HG02852 (cell line): Measurements from ENCODE around the gene G3BP1.
"Not testable (repeated sequence)": the region's sequence is repeated elsewhere in the genome, so short reads cannot be mapped to it uniquely, and the experiment has no call there.

Source experiments
- ATAC-seq: cut with Tn5 transposase; IDR thresholded peaks from one replicate; pipeline ENCODE4 v1.9.1; 2021; ENCODE audit warnings: mild to moderate bottlenecking, moderate library complexity; ENCODE audit not compliant: unreplicated experiment

Gene G3BP1

DNA sequence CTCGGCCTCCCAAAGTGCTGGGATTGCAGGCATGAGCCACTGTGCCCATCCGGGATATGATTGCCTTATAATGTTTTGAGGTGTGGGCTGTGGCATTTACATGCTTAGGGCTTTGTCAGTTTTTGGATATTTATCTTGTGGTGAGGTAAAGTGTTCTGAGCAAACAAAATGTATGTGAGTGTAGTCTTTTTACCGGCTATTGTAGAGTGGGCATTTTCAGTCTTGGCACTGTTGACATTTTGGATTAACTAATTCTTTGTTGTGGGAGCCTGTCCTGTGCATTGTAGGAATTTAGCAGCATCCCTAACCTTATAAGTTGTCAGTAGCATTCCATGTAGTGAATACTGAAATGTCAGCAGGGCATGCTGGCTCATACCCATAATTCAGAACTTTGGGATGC lies 21.6 kb downstream of the G3BP1 start:
- no peak for ATAC-seq

DNA sequence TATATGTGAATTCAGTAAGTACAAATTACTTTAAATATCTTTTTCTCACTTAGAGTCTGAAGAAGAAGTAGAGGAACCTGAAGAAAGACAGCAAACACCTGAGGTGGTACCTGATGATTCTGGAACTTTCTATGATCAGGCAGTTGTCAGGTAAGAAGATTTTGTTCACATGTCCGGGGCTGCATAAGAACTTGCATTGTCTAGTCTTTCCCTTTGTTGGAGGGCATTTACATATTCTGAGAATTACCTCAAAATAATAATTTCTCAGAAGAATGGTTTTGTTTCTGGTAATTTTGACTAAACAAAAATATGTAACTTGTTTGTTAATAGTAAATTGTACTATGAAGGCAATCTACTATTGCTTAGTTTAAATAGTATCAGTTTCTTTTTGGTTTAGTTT lies 23.7 kb downstream of the G3BP1 start:
- ATAC-seq: no peak

DNA sequence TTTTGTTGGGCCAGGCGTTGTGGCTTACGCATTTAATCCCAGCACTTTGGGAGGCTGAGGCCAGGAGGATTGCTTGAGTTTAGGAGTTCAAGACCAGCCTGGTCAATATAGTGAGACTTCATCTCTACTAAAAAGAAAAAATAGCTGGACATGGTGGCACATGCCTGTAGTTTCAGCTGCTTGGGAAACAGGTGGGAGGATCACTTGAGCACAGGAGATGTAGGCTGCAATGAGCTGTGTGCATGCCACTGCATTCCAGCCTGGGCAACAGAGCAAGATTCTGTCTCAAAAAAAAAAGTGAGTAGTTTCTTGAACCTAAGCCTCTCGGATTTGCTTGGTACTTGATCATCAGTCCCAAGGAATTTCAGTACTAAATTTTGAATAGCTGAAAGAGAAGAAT lies 26.9 kb downstream of the G3BP1 start:
- no peak for ATAC-seq

DNA sequence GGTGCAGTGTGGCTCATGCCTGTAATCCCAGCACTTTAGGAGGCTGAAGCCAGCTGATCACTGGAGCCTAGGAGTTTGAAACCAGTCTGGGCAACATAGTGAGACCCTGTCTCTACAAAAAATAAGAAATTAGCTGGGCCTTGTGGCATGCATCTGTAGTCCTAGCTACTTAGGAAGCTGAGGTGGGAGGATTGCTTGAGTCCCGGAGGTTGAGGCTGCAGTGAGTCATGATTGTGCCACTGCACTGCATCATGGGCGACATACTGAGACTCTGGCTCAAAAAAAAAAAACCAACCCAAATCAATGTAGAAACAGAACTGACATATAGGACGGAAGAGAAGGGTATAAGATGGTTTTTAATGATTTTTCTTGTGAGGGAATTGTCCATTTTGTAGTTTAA lies 27.7 kb downstream of the G3BP1 start:
- no peak for ATAC-seq

DNA sequence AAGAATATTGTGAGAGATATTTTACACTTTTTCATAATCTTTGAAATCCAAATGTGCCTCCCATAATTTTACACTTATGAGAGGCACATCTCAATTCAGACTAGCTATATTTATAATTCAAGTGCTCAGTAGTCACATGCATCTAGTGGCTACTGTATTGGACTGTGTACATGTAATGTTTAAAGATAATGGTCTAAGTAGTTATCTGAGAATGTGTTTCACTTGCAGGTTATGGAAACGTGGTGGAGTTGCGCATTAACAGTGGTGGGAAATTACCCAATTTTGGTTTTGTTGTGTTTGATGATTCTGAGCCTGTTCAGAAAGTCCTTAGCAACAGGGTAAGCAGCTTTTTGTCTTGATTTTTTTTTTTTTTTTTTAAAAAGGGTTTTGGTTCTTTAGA lies 28.8 kb downstream of the G3BP1 start:
- no peak for ATAC-seq

DNA sequence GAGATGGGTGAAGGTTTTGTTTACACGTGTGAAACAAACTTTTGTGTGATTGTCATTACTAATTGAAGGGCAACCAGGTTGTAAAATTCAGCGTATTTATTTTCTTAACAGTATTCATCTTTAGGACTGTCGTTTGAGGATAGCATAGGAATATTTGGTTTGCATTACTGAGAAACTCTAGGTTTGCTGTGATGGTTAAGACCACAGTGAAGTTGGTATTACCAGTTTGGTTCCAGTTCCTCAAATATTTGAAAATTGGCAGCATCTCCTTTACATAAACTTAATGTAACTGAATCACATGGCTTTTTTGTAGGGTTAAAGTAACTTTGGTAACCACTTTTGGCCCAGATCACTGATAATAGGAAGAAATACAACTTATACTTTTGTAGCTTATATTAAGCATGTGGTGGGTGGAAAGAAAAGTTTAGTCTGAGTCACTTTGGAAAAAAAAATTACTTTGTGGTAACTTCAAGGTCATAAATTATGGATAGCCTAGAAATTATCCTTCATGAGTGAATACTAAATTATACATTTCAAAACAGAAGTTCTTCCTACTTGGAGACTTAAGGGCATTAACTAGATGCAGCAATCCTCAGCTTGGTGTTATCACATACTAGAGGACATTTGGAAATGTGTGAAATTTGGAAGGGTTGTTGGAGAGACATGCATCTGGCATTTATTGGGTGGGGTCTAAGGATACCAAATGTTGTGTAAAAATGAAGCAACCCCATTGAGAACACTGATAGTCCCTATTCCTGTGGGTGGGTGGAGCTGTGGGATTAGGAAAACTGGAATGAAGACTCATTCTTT lies 33.9 kb downstream of the G3BP1 start:
- ATAC-seq: no peak

DNA sequence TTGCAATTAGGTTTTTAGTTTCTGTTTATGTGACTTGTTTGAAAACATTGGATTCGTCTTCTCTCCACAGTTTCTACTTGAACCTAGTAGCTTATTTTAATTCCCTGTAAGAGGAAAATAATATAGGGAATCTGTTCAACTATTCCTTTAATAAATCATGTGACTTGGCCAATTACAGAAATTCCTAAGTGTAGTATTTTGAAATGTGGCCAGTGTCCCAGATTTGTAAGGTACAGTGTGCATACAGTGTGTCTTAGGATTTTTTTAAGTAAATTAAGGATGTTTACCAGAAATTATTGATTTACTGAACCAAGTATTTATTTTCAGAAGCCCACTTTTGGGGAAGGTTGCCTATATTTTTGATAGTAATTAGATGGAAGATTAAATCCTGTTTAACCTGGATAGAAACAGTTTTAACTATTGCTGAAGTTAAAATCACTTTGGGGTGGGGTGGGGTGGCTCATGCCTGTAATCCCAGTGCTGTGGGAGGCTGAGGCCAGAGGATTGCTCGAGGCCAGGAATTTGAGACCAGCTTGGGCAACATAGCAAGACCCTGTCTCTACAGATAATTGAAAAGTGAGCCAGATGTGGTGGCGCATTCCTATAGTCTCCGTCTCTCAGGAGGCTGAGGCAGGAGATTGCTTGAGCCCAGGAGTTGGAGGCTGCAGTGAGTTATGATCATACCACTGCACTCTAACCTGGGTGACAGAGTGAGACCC lies 36.9 kb downstream of the G3BP1 start:
- no peak for ATAC-seq

DNA sequence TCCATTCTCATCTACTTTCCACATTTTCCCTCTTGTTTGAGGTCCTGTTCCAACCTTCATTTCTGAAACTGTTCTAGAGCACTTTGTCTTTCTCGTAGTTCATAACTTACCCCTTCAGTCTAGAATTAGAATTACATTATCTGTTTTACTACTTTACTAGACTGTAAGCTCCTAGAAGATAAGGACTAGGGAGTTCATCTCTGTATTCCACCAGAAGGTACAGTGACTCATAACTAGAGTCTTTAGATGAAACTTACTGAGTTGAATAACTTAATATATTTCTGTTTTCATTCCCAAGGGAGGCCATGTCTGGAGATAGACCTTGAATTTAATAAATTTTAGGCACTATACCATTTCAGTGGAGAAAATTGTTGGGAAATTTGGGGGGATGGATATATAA lies 38.7 kb downstream of the G3BP1 start:
- no peak for ATAC-seq

DNA sequence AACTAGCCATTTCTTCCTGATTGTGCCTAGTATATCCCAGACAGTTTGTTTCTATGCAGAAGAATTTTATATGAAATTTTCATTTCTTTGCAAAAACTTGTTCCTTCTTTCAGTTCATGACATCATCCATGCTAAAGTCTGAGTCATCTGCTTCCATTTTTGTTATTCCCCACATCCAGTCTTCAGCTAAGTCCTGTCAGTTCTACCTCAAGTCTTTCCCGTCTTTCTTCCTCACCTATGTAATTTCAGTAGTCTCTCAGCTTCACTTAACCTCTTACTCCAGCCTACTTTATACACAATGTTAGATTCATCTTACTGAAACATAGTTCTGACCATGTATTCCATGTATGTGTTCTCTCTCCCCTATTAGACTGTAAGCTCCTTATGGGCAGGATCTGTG lies 39.1 kb downstream of the G3BP1 start:
- no peak for ATAC-seq

DNA sequence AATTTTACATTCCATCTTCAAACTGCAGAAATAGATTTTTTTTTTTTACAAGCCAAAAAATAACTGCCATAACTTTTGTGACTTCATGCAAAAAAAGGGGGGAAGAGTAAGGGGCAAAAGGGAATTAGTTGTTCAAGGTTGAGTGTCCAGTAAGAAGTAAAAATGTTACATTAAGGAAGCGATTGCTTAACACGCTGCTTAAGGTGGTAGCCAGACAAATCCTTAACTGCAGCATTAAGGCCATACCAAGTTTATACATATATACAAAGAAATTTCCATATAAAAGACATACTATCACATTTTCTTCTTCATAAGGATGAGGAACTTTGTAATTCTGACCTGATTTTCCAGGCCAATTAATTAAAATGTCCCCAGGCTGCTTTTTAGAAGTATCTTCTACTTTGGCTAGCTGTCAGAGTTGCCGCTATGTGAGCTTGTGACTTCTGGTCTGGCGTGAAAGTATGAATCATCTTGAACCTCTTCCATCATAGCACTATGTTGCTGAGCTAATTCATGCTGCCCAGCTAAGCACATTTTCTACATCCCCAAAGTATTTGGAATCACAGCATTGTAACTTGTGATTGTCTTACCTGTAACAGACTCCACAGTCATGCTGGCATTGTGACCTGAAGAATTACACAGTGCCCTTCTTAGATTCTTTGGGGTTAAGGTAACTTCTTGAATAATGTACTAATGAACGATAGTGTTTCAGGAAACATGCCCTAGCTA lies 40.0 kb downstream of the G3BP1 start:
- no peak for ATAC-seq

DNA sequence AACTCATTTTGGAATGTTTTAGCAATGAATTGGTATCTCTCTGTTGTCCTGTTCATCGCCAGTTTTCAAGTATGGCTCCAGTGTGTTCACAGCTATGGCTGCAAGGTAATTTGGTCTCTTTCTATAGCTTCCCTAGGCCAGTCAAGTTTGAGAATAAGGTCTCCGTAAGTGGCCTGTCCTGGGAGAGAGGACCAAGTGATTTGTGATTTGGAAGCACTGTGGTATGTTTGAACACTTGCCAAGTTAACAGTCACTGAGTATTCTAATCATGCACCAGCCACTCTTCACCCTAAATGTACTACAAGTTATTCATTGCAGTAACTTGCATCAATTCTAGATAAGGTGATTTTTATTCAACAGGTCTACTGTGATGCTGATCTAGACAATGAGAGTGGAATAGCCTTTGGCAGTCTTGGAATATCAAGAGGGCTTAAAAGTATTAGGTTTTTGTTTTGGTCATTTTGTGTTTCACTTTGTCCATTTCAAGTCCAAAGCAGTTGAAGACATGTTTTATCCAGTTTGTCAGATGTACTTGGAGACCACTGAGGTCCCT lies 41.1 kb downstream of the G3BP1 start:
- ATAC-seq: no peak

DNA sequence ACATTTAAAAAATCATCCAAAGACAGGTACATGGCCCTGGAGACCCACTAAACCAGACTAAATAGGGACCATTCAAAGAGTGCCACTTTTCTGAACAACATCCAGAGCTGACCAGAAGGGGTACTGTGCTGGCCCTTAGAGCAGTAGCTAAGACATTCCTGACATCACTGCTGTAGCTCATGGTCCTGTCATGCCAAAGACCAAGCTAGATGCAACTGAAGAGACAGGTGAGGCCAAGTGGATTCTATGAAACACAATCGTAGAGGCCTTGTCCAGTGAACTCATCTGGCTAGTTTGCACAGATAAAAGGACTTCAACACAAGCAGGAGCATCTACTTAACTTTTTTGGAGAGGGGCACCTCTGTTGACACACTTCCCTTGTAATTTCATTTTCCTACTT lies 43.3 kb downstream of the G3BP1 start:
- ATAC-seq: no peak

DNA sequence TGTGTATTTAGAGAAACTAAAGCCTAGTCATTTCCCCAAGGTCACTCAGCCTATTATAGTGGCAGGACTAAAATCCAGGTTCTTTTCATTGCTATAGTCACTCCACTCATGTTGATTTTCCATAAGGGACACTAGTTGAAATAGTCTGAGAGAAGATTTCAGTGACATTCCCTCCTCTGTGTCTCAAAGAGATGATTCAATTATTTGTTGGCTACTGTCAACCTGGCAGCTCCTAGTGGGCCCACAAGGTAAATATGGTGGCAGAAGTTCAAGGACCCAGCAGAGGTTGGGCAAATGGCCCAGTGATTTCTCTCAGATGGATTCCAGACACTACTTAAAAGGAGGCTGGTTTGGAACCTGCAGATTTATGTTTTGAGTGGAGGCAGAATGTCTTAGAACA lies 48.1 kb downstream of the G3BP1 start:
- no peak for ATAC-seq

DNA sequence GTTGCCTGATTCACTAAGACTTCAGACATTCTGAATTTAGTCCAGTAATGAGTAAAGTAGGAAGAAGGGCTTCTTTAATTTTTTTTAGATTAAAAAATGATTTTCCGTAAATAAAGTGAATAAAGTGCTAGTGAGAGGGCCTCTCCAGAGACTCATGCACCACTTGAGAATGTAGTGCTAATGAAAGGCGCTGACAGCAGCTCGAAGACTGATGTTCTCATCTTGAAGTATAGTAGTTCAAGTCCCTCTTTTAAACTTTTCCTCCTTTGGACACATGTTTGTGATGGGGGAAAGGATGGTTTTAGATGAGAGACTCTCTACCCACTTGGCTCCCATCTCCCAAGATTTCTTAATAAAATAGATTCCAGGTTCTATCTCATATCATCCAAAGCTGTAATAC lies 48.5 kb downstream of the G3BP1 start:
- ATAC-seq: no peak

DNA sequence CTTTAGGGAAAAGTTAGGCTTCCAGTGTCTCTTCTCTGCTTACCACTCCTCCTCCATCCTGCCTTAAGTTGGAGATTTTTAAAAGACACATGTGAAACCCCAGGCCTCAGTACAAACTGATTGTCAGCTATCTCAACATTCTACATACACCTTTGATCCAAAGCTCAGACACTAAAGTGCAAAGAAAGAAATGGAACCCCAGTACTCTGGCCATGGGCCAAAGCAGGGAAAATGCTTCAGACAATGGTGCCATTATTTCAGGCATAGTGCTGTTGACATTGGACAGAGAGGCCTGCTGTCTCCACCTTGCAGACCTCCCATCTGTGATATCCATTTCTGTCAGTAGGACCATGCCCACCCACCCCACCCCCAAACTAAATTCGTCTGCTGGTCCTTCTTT lies 49.1 kb downstream of the G3BP1 start:
- ATAC-seq: no peak

DNA sequence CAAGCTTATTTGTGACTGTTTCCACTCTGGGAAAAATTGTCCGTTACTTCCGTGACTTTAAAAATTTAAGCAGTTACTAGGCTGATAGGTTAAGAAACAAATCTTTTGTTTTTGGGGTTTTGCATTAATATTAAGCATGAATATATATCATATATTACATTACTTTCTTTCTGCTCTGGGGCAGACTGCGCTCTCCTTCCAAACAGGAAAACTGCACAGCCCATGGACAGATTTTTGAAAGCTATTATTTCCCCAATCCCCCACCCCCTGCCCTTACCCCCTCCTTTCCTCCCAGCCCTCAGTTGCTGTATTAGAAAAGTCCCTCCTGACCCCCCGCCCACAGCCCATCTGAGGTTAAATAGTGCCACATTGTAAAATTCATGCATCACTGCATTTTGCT lies 50.4 kb downstream of the G3BP1 start:
- no peak for ATAC-seq

DNA sequence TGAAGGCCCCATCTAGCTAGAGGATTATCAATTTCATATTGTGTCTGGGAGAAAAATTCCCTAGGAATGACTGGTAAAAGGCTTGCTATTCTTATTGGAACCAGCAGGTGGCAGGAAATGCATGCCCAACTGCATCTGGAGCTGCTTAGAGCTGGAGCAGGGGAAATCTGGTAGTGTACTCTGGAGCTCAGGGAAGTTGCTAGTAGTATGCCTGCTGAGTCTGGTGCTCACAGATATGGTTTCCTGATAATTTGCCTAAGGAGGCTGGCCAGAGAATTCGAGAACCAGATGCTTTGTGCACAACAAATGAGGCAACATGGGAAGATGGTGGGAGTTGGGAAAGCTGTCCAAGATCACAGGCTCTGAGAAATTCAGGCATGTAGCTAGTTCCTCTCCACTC lies 53.7 kb downstream of the G3BP1 start:
- peak; percentile 48 for ATAC-seq

DNA sequence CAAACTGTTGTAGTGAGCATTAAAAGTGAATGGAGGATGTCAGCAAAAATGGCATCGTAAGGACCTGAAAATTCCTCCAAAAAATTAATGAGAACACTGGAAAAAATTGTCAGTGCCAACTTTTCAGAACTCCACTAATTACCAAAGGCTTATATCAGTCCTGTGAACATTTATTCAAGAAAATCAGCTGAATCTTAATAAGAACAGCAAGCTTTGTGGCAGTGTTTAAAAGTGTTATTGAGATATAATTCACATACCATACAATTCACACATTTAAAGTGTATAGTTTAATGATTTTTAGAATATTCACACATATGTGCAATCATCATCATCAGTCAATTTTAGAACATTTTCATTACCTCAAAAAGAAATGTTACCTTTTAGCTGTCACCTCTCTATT lies 57.6 kb downstream of the G3BP1 start:
- no peak for ATAC-seq

DNA sequence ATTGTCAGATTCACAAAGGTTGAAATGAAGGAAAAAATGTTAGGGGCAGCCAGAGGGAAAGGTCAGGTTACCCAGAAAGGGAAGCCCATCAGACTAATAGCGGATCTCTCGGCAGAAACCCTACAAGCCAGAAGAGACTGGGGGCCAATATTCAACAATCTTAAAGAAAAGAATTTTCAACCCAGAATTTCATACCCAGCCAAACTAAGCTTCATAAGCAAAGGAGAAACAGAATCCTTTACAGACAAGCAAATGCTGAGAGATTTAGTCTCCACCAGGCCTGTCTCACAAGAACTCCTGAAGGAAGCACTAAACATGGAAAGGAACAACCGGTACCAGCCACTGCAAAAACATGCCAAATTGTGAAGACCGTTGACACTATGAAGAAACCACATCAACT lies 61.1 kb downstream of the G3BP1 start:
- not testable (repeated sequence) for ATAC-seq

DNA sequence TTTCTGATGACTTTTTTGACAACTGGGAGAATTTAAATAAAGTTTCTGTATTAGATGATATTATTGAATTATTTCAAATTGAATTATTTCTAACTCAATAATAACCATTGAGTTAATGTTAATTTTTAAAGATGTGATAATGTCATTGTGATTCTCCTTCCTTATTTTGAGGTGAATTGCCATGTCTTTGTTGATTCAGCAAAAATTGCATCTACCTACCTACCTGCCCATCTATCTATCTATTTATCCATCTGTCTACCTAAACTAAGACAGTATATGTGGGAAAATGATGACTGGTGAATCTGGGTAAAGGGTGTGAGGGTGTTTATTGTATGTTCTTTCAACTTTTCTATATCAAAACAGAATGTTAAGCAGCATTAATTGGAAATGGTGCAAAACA lies 75.0 kb downstream of the G3BP1 start:
- ATAC-seq: no peak

DNA sequence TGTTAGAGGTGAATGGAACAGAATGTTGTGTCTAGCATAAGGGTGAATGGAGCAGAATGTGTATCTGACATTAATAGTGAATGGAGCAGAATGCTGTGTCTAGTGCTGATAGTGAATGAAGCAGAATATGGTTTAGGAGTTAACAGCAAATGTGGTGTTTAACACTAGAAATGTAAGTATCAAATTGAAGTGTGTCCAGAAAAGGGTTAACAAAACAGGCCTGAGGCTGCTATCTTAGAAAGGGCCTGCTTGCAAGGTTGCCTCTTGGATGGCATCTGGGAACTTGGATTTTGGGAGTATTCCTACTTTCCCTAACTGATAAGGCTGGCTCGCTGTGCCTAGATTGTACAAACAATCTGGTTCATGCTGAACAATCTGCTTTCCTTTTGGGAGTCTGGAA lies 76.1 kb downstream of the G3BP1 start:
- no peak for ATAC-seq

DNA sequence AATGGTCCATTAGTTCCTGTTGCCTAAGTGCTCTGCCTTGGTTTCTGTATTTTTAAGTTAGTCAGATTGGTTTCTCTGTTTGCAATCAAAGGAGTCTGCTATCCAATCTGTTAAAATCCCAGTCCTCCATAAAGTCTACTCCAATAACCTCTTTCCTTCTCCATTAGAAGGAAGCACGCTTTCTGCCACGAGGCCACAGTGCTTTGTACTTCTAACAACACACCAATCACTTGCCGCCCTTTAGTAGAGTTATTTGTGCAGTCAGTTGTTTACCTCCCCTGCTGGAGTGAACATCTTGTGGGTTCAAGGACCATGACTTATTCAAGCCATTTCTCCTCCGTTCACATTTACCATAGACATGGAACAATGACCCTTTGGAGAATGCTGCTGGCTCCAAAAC lies 83.9 kb downstream of the G3BP1 start:
- no peak for ATAC-seq
